OCI-LY7 (cell line): ENCODE results near the gene IGSF8.
"Not testable (repeated sequence)": the region's sequence is repeated elsewhere in the genome, so short reads cannot be mapped to it uniquely, and the experiment has no call there.

Experiments used
- CTCF ChIP-seq: fragments of 200-600 bp; sonication (generic); conservative IDR thresholded peaks from 2 replicates; pipeline ENCODE4 v1.5.1; 2014; ENCODE audit warnings: mild to moderate bottlenecking, antibody characterized with exemption, low read length, moderate library complexity, mixed read lengths
- EZH2phosphoT487 ChIP-seq: fragments of 200-600 bp; sonication (generic); IDR thresholded peaks from 2 replicates; pipeline ENCODE4 v1.6.1; 2018; ENCODE audit warnings: low read depth, borderline replicate concordance, mild to moderate bottlenecking, mixed run types, antibody characterized with exemption, low read length, moderate library complexity, mixed read lengths

- not testable (repeated sequence) for TF ChIP-seq CTCF, EZH2phosphoT487
Measured at GRCh38 chr1:160111462-160111861, 13.0 kb upstream of the IGSF8 start.
